Activated B cell treated with CpG ODN at 0.5 μM for 24 hours (primary cell): ENCODE results near the gene DENND5B. TPM values are rescaled to one million over a fixed set of nuclear protein-coding genes. Genes with fewer than 3 reads are reported as not detected.
"Not testable (repeated sequence)": the region's sequence is repeated elsewhere in the genome, so short reads cannot be mapped to it uniquely, and the experiment has no call there.

ENCODE experiments used
- ATAC-seq: fragments of 200-7000 bp; cut with Tn5 transposase; one replicate; pipeline ENCODE4 v1.10.0; 2021; ENCODE audit warnings: low read depth, mild to moderate bottlenecking, moderate library complexity
- CTCF ChIA-PET: fragments of 350-600 bp; sonication (Branson Sonifier 250); formaldehyde crosslinking; loops from one replicate; lab custom pipeline; 2021; ENCODE audit warnings: antibody characterized with exemption; lab: Charles Lee
- POLR2A ChIA-PET: fragments of 350-600 bp; sonication (Branson Sonifier 250); formaldehyde crosslinking; loops from one replicate; lab custom pipeline; 2021; ENCODE audit warnings: antibody characterized with exemption; lab: Charles Lee
- DNase-seq: peaks from one replicate; pipeline ENCODE4 v3.0.0; 2022
- H3K27ac Mint-ChIP-seq: one replicate; pipeline ENCODE4 v1.8.0; 2020; ENCODE audit warnings: mixed read lengths
- H3K27me3 Mint-ChIP-seq: one replicate; pipeline ENCODE4 v1.8.0; 2021; ENCODE audit warnings: mixed read lengths
- H3K36me3 Mint-ChIP-seq: one replicate; pipeline ENCODE4 v1.8.0; 2021; ENCODE audit warnings: low read depth, mixed read lengths
- H3K4me1 Mint-ChIP-seq: one replicate; pipeline ENCODE4 v1.8.0; 2021; ENCODE audit warnings: mixed read lengths
- H3K4me3 Mint-ChIP-seq: one replicate; pipeline ENCODE4 v1.8.0; 2020; ENCODE audit warnings: mild to moderate bottlenecking, mixed read lengths
- H3K9me3 Mint-ChIP-seq: one replicate; pipeline ENCODE4 v1.8.0; 2020; ENCODE audit warnings: mixed read lengths
- intact Hi-C: fragments of 100-400 bp; cut with micrococcal nuclease; formaldehyde crosslinking; loops from one replicate; pipeline ENCODE4 v1.15.1; 2024
- total RNA-seq: library from RNA; stranded (reverse); gene quantifications from 2 replicates; pipeline ENCODE4 v1.2.3, GENCODE V29; 2022
- TF ChIP-seq, protein P1 (sequence below): fragments of 200-600 bp; IDR thresholded peaks from one replicate; pipeline ENCODE4 v1.8.0; 2022; ENCODE audit warnings: antibody characterized with exemption, mild to moderate bottlenecking

The DENND5B gene
- total RNA-seq, 1 donor from 2014 or later = 64.1 TPM

DNA sequence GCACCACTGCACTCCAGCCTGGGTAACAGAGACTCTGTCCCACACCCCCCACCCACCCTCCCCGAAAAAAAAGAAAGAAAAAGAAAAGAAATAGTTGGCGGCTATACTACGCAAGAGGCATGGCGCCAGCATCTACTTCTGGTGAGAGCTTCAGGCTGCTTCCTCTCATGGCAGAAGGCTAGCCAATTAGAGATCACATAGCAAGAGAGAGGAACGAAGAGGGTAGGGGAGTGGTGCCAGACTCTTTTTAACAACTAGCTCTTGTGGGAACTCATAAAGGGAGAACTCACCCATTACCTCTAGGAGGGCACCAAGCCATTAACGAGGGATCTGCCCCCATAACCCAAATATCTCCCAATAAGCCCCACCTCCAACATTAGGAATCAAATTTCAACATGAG, 6.2 kb downstream of the DENND5B start:
- H3K4me1 Mint-ChIP-seq = peaks cover 68% of the 10 kb centered on the region

DNA sequence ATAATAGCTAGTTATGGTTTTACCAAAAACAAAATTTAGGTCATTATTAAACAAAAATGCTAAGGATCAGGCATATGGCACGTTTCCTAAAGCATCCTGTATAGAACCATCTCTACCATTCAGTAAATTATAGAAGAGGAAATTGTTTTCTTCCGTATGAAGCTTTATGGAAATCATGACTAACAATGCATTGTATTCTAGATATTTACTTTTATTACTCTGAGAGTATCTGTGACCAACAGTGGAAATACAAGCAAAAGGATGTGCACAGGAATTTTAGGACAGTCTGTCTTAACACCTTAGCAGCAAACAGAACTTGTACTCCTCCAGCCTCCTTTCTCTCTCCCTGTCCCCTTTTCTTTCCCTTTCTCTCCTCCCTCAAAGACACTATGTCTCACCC, 7.1 kb downstream of the DENND5B start:
- H3K4me1 Mint-ChIP-seq = peaks cover 63% of the 10 kb centered on the region
- DNase-seq (no peak), ATAC-seq (no peak)
- CTCF ChIA-PET = no interaction called here
- no peaks in the 10 kb centered on the region for H3K27me3 Mint-ChIP-seq
- H3K9me3 Mint-ChIP-seq = peaks cover 9% of the 10 kb centered on the region
- H3K4me3 Mint-ChIP-seq = no peak overlapping the region
- H3K36me3 Mint-ChIP-seq = peaks cover 30% of the 10 kb centered on the region
- POLR2A ChIA-PET = interaction anchor here (0.9 to 2.0 kb wide), 3 partner anchors 16 to 258 kb away, joined by 3 to 9 read pairs (median 6); partner anchors contain the start of gene SINHCAF
- TF ChIP-seq, protein P1, sequence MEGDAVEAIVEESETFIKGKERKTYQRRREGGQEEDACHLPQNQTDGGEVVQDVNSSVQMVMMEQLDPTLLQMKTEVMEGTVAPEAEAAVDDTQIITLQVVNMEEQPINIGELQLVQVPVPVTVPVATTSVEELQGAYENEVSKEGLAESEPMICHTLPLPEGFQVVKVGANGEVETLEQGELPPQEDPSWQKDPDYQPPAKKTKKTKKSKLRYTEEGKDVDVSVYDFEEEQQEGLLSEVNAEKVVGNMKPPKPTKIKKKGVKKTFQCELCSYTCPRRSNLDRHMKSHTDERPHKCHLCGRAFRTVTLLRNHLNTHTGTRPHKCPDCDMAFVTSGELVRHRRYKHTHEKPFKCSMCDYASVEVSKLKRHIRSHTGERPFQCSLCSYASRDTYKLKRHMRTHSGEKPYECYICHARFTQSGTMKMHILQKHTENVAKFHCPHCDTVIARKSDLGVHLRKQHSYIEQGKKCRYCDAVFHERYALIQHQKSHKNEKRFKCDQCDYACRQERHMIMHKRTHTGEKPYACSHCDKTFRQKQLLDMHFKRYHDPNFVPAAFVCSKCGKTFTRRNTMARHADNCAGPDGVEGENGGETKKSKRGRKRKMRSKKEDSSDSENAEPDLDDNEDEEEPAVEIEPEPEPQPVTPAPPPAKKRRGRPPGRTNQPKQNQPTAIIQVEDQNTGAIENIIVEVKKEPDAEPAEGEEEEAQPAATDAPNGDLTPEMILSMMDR = no peak
- intact Hi-C loops = no loop called here
- no peak overlapping the region for H3K27ac Mint-ChIP-seq

More for the DNA sequence above, 6.2 kb downstream of the DENND5B start:
- H3K36me3 Mint-ChIP-seq = peaks cover 35% of the 10 kb centered on the region
- ATAC-seq (no peak), DNase-seq (no peak)
- peak overlapping the region; percentile 81 for H3K27ac Mint-ChIP-seq
- peaks cover 9% of the 10 kb centered on the region for H3K9me3 Mint-ChIP-seq
- H3K4me3 Mint-ChIP-seq = no peak overlapping the region
- ChIA-PET POLR2A (interaction anchor here (0.5 to 2.0 kb wide), 6 partner anchors 10 to 395 kb away, joined by 3 to 9 read pairs (median 4); no protein-coding TSS in a partner anchor), CTCF (no interaction called here)
- H3K27me3 Mint-ChIP-seq = no peaks in the 10 kb centered on the region
- TF ChIP-seq, protein P1 = no peak
- intact Hi-C loops = loop anchor here (5.0 kb wide), 1 partner anchor 57 kb away; no protein-coding TSS in a partner anchor

DNA sequence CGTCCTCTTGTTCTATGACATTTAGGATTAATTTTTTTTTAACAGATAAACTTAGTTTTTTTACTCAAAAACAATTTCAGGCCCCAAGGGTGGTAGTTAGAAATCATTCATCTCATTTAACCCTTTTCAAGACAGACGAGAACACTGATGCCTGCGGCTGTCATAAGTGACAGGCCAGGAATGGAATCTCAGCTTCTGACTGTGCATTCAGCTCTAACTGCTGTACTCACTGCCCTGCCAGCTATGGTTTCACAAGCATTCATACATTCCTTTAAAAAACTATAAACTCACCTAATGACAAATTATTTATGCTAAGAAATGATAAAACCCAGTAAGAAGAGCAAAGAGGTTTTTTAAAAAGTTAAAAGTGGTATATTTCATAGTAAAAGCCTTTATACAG, 8.8 kb downstream of the DENND5B start:
- CTCF ChIA-PET = no interaction called here
- no peak overlapping the region for H3K4me3 Mint-ChIP-seq

DNA sequence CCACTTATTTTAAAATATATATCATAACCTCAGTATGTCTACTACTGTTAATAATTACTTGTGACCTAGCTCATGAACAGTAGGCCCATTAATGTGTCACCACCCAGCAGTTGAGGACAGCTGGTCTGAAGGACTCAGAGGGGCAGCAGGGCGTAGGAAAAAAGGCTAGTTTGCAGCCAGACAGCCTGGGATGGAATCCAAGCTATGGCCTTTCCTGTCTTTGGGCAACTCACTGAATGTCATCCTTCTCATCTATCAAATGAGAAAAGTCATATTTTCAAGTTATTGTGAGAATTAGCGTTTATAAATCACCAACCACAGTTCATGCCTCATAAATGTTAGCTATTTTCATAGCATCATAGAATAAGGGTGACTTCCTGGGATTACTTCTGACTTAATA, 12.3 kb downstream of the DENND5B start:
- ATAC-seq = no peak
- TF ChIP-seq, protein P1 = no peak
- POLR2A ChIA-PET = interaction anchor here (0.7 kb wide), 3 partner anchors 61 to 187 kb away, joined by 3 to 9 read pairs (median 6); no protein-coding TSS in a partner anchor
- peaks cover 11% of the 10 kb centered on the region for H3K36me3 Mint-ChIP-seq
- intact Hi-C loops = no loop called here
- DNase-seq = no peak
- peaks cover 60% of the 10 kb centered on the region for H3K4me1 Mint-ChIP-seq
- no peak overlapping the region for H3K4me3 Mint-ChIP-seq
- no peaks in the 10 kb centered on the region for H3K9me3 Mint-ChIP-seq
- H3K27ac Mint-ChIP-seq = peak overlapping the region; percentile 37
- CTCF ChIA-PET = interaction anchor here (1.9 kb wide), 1 partner anchor 12 kb away, joined by 5 read pairs; the partner anchor contains the start of gene DENND5B
- H3K27me3 Mint-ChIP-seq = no peaks in the 10 kb centered on the region

More for the DNA sequence above, 8.8 kb downstream of the DENND5B start:
- POLR2A ChIA-PET = interaction anchor here (0.5 kb wide), 2 partner anchors 8 to 179 kb away, joined by 3 to 4 read pairs; no protein-coding TSS in a partner anchor
- Mint-ChIP-seq H3K27ac (no peak overlapping the region), H3K27me3 (no peaks in the 10 kb centered on the region), H3K9me3 (peaks cover 9% of the 10 kb centered on the region), H3K4me1 (peaks cover 59% of the 10 kb centered on the region), H3K36me3 (peaks cover 25% of the 10 kb centered on the region)
- DNase-seq (no peak), ATAC-seq (no peak)
- TF ChIP-seq, protein P1 = no peak
- intact Hi-C loops = no loop called here

DNA sequence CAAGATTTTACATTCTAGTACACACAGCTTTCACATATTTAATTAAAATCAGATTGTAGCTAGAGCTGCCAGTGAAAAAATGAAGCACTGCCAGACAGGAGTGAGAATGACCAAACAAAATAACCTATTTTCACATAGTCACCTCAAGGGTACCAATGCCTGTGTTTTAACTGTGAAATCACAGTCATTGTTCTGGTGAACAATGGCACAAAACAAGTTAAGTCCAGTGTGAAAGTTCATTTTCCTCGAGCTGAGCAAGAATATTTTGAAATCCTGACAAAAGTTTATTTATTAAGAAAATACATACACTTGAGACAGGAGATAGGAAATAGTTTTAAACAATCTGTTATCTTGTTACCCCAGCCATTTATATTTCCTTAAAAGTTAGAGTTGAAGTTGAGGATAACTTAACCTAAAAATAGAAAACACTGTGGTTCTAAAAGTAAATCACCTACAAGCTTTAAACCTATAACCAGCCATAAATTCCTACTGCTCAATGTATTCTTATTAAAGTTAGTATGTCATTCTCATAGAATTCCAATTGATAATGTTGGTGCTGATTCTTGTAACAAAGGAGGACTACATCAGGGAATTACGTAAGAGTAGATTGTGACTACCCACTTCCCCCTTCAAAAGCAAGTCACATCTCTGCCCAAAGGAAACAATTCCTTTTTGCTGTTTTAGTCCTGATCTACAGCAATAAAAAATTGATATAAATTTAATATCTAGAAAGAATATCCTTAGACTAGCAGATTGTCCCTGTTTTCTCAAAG, 15.9 kb downstream of the DENND5B start:
- ChIA-PET CTCF (no interaction called here), POLR2A (interaction anchor here (0.6 to 0.8 kb wide), 3 partner anchors 10 to 26 kb away, joined by 3 read pairs; no protein-coding TSS in a partner anchor)
- Mint-ChIP-seq H3K27ac (peak overlapping the region; percentile 12), H3K9me3 (no peaks in the 10 kb centered on the region), H3K27me3 (no peaks in the 10 kb centered on the region), H3K4me1 (peaks cover 69% of the 10 kb centered on the region), H3K36me3 (peaks cover 4% of the 10 kb centered on the region), H3K4me3 (no peak overlapping the region)
- intact Hi-C loops = no loop called here
- DNase-seq = no peak
- TF ChIP-seq, protein P1 = no peak
- ATAC-seq = no peak

DNA sequence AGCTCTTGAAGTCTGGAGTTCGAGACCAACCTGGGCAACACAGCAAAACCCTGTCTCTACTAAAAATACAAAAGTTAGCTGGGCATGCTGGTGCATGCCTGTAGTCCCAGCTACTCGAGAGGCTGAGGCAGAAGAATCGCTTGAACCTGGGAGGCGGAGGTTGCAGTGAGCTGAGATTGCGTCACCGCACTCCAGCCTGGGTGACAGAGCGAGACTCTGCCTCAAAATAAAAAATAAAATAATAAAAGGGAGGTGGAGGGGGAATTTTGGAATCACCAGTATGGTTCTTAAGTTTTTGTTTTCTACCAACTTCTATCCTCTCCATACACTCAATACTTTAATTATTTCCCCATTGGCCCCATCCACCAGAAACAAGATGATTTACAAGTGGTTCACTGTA, 16.6 kb downstream of the DENND5B start:
- ATAC-seq, H3K27me3 Mint-ChIP-seq, intact Hi-C loops, DNase-seq, H3K27ac Mint-ChIP-seq, CTCF ChIA-PET, H3K9me3 Mint-ChIP-seq, H3K36me3 Mint-ChIP-seq, H3K4me3 Mint-ChIP-seq: not testable (repeated sequence)
- H3K4me1 Mint-ChIP-seq = peaks cover 71% of the 10 kb centered on the region
- POLR2A ChIA-PET = interaction anchor here (0.6 to 0.8 kb wide), 5 partner anchors 8 to 27 kb away, joined by 3 to 6 read pairs (median 3); no protein-coding TSS in a partner anchor
